ENCODE results near the gene MRPL49.

GRCh38 chr11:65157336-65157735 lies 35.2 kb downstream of the MRPL49 start:
- TF ChIP-seq REST (IDR thresholded peaks at IDR 0.05; ENCODE audit: borderline replicate concordance) (no peak), REST (CRISPR knock-in tag; IDR thresholded peaks at IDR 0.05; ENCODE audit: low read depth) (no peak), E2F3 (CRISPR knock-in tag; IDR thresholded peaks at IDR 0.05) (no peak), POLR2A (conservative IDR thresholded peaks at IDR 0.05) (no peak), EHMT2 (IDR thresholded peaks at IDR 0.05) (no peak), EZH2 (IDR thresholded peaks at IDR 0.05; ENCODE audit: borderline replicate concordance, low read depth, low read length) (no peak), MYBL2 (IDR thresholded peaks at IDR 0.05; ENCODE audit: low read depth) (no peak), MYBL2 (CRISPR knock-in tag; IDR thresholded peaks at IDR 0.05; ENCODE audit: borderline replicate concordance) (no peak), XRCC5 (IDR thresholded peaks at IDR 0.05; ENCODE audit: low read depth, low read length) (no peak), CREB3 (tag; conservative IDR thresholded peaks at IDR 0.05; ENCODE audit: low read depth) (no peak), POLR2AphosphoS5 (IDR thresholded peaks at IDR 0.05; ENCODE audit: control insufficient read depth, insufficient read depth, low read depth, low read length) (no peak), TCF7L2 (IDR thresholded peaks at IDR 0.05; ENCODE audit: low read depth, low read length) (no peak), GTF3C2 (IDR thresholded peaks at IDR 0.05; ENCODE audit: borderline replicate concordance, extremely low read depth, insufficient read length) (no peak)
